CD14-positive monocyte (primary cell): ENCODE measurements around the gene MYRF. TPM values are rescaled to one million over a fixed set of nuclear protein-coding genes. Genes with fewer than 3 reads are reported as not detected.

ENCODE experiments used
- DNase-seq, 3 donors: peaks; one replicate each; pipeline ENCODE4 v3.0.0-alpha.2; 2011 to 2022
- H2AFZ ChIP-seq: 2 replicates; pipeline ENCODE4 v1.6.0; 2012; ENCODE audit warnings: mild to moderate bottlenecking, low read depth, low read length, inconsistent platforms; ENCODE audit not compliant: insufficient read depth, poor library complexity, severe bottlenecking
- H3K27ac ChIP-seq, 2 donors: 1 replicate in 1 of 2; 2 replicates in 1 of 2; pipeline ENCODE4 v1.5.1; 2012 to 2013; ENCODE audit warnings: low read length in 2 of 2, control low read depth in 1 of 2, inconsistent platforms in 1 of 2, low read depth in 1 of 2, mild to moderate bottlenecking in 1 of 2
- H3K27me3 ChIP-seq, 2 donors: one replicate each; pipeline versions ENCODE4 v1.6.0 to v1.6.1; 2011 to 2013; ENCODE audit warnings: low read length in 2 of 2; ENCODE audit not compliant: control insufficient read depth in 2 of 2, insufficient read depth in 2 of 2
- H3K36me3 ChIP-seq, 2 donors: replicated peaks in 1 of 2; 1 replicate in 1 of 2; 2 replicates in 1 of 2; pipeline versions ENCODE4 v1.5.1 to v1.6.1; 2012 to 2013; ENCODE audit warnings: low read length in 2 of 2, control low read depth in 1 of 2, inconsistent platforms in 1 of 2, mild to moderate bottlenecking in 1 of 2; ENCODE audit not compliant: insufficient read depth in 2 of 2, control insufficient read depth in 1 of 2
- H3K4me1 ChIP-seq, 2 donors: 1 replicate in 1 of 2; 2 replicates in 1 of 2; pipeline versions ENCODE4 v1.5.1 to v1.6.1; 2012 to 2013; ENCODE audit warnings: low read length in 2 of 2, control low read depth in 1 of 2, inconsistent platforms in 1 of 2, mild to moderate bottlenecking in 1 of 2, moderate library complexity in 1 of 2; ENCODE audit not compliant: insufficient read depth in 2 of 2, control insufficient read depth in 1 of 2
- H3K4me2 ChIP-seq: replicated peaks from 2 replicates; pipeline ENCODE3; 2012; ENCODE audit warnings: low read length, moderate library complexity, mild to moderate bottlenecking; ENCODE audit not compliant: poor library complexity, severe bottlenecking; ENCODE audit errors: extremely low read depth
- H3K4me3 ChIP-seq, 3 experiments: fragments of 200-600 bp in 1 of 3; sonication (generic) in 1 of 3; replicated peaks in 1 of 3; 1 replicate in 2 of 3; 2 replicates in 1 of 3; pipeline ENCODE4 v1.5.1; 2011 to 2013; ENCODE audit warnings: low read length in 3 of 3, mild to moderate bottlenecking in 3 of 3, control low read depth in 2 of 3, low read depth in 2 of 3, inconsistent platforms in 1 of 3, moderate library complexity in 1 of 3
- H3K79me2 ChIP-seq: 2 replicates; pipeline ENCODE4 v1.6.0; 2012; ENCODE audit warnings: mild to moderate bottlenecking, control low read depth, inconsistent platforms, low read length, moderate library complexity; ENCODE audit not compliant: insufficient read depth
- H3K9ac ChIP-seq: 2 replicates; pipeline ENCODE4 v1.6.0; 2017; ENCODE audit warnings: low read length, mild to moderate bottlenecking; ENCODE audit not compliant: insufficient read depth, poor library complexity, severe bottlenecking
- H3K9me3 ChIP-seq, 2 donors: replicated peaks in 1 of 2; 1 replicate in 1 of 2; 2 replicates in 1 of 2; pipeline versions ENCODE4 v1.5.1 to v1.6.1; 2012 to 2013; ENCODE audit warnings: low read length in 2 of 2, control low read depth in 1 of 2; ENCODE audit not compliant: control insufficient read depth in 1 of 2, insufficient read depth in 1 of 2
- H4K20me1 ChIP-seq: 2 replicates; pipeline ENCODE4 v1.6.0; 2012; ENCODE audit warnings: mild to moderate bottlenecking, low read length, control low read depth, moderate library complexity; ENCODE audit not compliant: insufficient read depth
- H3K27ac Mint-ChIP-seq, 7 donors: one replicate each; pipeline ENCODE4 v1.8.0; 2020; ENCODE audit warnings: mild to moderate bottlenecking in 7 of 7, mixed read lengths in 7 of 7, moderate library complexity in 6 of 7, inconsistent platforms in 2 of 7
- H3K27me3 Mint-ChIP-seq, 3 donors: one replicate each; pipeline ENCODE4 v1.8.0; 2021 to 2022; ENCODE audit warnings: low read depth in 3 of 3, mild to moderate bottlenecking in 3 of 3, mixed read lengths in 3 of 3, moderate library complexity in 3 of 3, inconsistent platforms in 1 of 3
- H3K36me3 Mint-ChIP-seq, 2 donors: one replicate each; pipeline ENCODE4 v1.8.0; 2020; ENCODE audit warnings: mixed read lengths in 2 of 2, inconsistent platforms in 1 of 2, mild to moderate bottlenecking in 1 of 2
- H3K4me1 Mint-ChIP-seq: one replicate; pipeline ENCODE4 v1.8.0; 2020; ENCODE audit warnings: mild to moderate bottlenecking, mixed read lengths
- H3K4me3 Mint-ChIP-seq, 2 donors: one replicate each; pipeline ENCODE4 v1.8.0; 2020; ENCODE audit warnings: mild to moderate bottlenecking in 2 of 2, mixed read lengths in 2 of 2, moderate library complexity in 1 of 2
- H3K9me3 Mint-ChIP-seq, 7 donors: one replicate each; pipeline ENCODE4 v1.8.0; 2020 to 2022; ENCODE audit warnings: mixed read lengths in 7 of 7, mild to moderate bottlenecking in 6 of 7, moderate library complexity in 6 of 7, inconsistent platforms in 2 of 7
- CTCF ChIP-seq: fragments of 200-600 bp; IDR thresholded peaks from one replicate; pipeline ENCODE4 v1.8.0; 2022; ENCODE audit warnings: antibody characterized with exemption, mild to moderate bottlenecking
- WGBS: methylation state at CpG from one replicate; pipeline ENCODE4 v1.1.5; 2013; ENCODE audit warnings: missing lambda C conversion rate; ENCODE audit not compliant: insufficient coverage; 5-methylcytosine and 5-hydroxymethylcytosine counted together
- intact Hi-C, 2 donors: fragments of 100-400 bp; cut with micrococcal nuclease; formaldehyde crosslinking; loops; one replicate each; pipeline versions ENCODE4 v1.15.0 to v1.15.1; 2023
- polyA plus RNA-seq, 3 donors: library from polyadenylated mRNA; depleted of rRNA in 1 of 3; unstranded in 2 of 3; stranded (reverse) in 1 of 3; fragments of 300-500 nt in 2 of 3; fragments of >200 nt in 1 of 3; fragmentation: Illumina TruSeq in 2 of 3; gene quantifications; 1 replicate in 2 of 3; 2 replicates in 1 of 3; pipeline ENCODE4 v1.2.3, GENCODE V29; 2012 to 2021

Gene MYRF
- polyA plus RNA-seq, 3 donors: 0.18 to 0.19 TPM; not detected in 1

- no peak overlapping the region for H3K9ac ChIP-seq
- H3K27ac ChIP-seq: no peak overlapping the region
- H3K4me1 ChIP-seq: peaks cover 7 to 21% of the 10 kb centered on the region in 2 donors
- H3K36me3 ChIP-seq: no peaks in the 10 kb centered on the region
- H3K9me3 ChIP-seq: no peaks in the 10 kb centered on the region
- WGBS: 42% methylated on average over 17 of the region's 17 CpGs
- H3K4me2 ChIP-seq: peak overlapping the region; percentile 75
- Mint-ChIP-seq H3K36me3 (peaks cover 0 to 4% of the 10 kb centered on the region in 2 donors), H3K27ac (peak overlapping the region in 2 of 7 donors; percentile 37 to 69), H3K4me1 (peaks cover 22% of the 10 kb centered on the region), H3K9me3 (peaks cover 0 to 6% (median 0%) of the 10 kb centered on the region in 7 donors), H3K4me3 (peak overlapping the region; percentile 61 to 87), H3K27me3 (peaks cover 23 to 37% (median 32%) of the 10 kb centered on the region in 3 donors)
- peak overlapping the region; percentile 67 for H2AFZ ChIP-seq
- H3K27me3 ChIP-seq: peaks cover 4 to 37% of the 10 kb centered on the region in 2 donors
- no peaks in the 10 kb centered on the region for H4K20me1 ChIP-seq
- intact Hi-C loops: no loop called here
- peak; percentile 1 for TF ChIP-seq CTCF
- H3K4me3 ChIP-seq: peak overlapping the region in 2 of 3 experiments; percentile 28 to 63
- H3K79me2 ChIP-seq: no peaks in the 10 kb centered on the region
- no peak for DNase-seq
Observed at GRCh38 chr11:61752925-61753521, 587 bp downstream of the MYRF start.

- TF ChIP-seq CTCF: no peak
- 100% methylated on average over 1 of the region's 5 CpGs for WGBS
- H4K20me1 ChIP-seq: no peaks in the 10 kb centered on the region
- H2AFZ ChIP-seq: no peak overlapping the region
- peaks cover 23 to 36% (median 31%) of the 10 kb centered on the region in 3 donors for H3K27me3 Mint-ChIP-seq
- H3K79me2 ChIP-seq: no peaks in the 10 kb centered on the region
- peaks cover 4 to 32% of the 10 kb centered on the region in 2 donors for H3K27me3 ChIP-seq
- peaks cover 0 to 4% of the 10 kb centered on the region in 2 donors for H3K36me3 Mint-ChIP-seq
- intact Hi-C loops: no loop called here
- H3K9me3 Mint-ChIP-seq: peaks cover 0 to 6% (median 0%) of the 10 kb centered on the region in 7 donors
- no peaks in the 10 kb centered on the region for H3K9me3 ChIP-seq
- DNase-seq: no peak
- no peaks in the 10 kb centered on the region for H3K36me3 ChIP-seq
- H3K27ac Mint-ChIP-seq: peak overlapping the region in 1 of 7 donors; percentile 37
- H3K4me3 ChIP-seq: no peak overlapping the region
- H3K27ac ChIP-seq: no peak overlapping the region
- no peak overlapping the region for H3K9ac ChIP-seq
- peaks cover 22% of the 10 kb centered on the region for H3K4me1 Mint-ChIP-seq
- peaks cover 7 to 21% of the 10 kb centered on the region in 2 donors for H3K4me1 ChIP-seq
- peak overlapping the region in 1 of 2 donors; percentile 87 for H3K4me3 Mint-ChIP-seq
- no peak overlapping the region for H3K4me2 ChIP-seq
Observed at GRCh38 chr11:61753672-61754071, 1.2 kb downstream of the MYRF start.
